ENCODE data around the gene CTNNA1. TPM values are rescaled to one million over a fixed set of nuclear protein-coding genes. Genes with fewer than 3 reads are reported as not detected.

Gene CTNNA1
- total RNA-seq, 4 donors from 2014 or later: 140 to 752 (median 389) TPM

DNA sequence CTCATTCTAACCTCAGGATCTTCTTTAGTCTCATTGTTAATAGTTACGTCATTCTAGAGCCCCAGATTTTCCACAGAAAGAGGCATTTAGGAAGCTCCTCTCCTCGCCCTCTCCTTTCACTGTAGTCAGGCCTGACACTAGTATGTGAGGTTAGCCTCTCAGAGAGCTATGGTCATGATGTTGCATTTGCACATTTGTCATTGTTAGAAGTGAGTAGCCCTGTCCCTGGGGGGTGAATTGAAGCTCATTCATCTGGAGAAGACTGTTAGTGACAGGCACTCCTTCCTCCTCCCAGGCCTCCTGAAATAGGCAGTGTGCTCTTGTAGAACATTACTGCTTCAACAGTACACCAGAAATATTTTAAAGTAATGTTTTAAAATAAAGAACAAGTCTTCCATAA, 148.5 kb downstream of the CTNNA1 start:
- H3K27me3 ChIP-seq: no peaks in the 10 kb centered on the region
- H3K9me3 ChIP-seq: no peaks in the 10 kb centered on the region
- H3K4me1 ChIP-seq: no peaks in the 10 kb centered on the region
- H3K36me3 ChIP-seq: no peaks in the 10 kb centered on the region
- no peak overlapping the region for H3K27ac ChIP-seq
- H3K4me3 ChIP-seq: no peak overlapping the region
- TF ChIP-seq, protein P1, sequence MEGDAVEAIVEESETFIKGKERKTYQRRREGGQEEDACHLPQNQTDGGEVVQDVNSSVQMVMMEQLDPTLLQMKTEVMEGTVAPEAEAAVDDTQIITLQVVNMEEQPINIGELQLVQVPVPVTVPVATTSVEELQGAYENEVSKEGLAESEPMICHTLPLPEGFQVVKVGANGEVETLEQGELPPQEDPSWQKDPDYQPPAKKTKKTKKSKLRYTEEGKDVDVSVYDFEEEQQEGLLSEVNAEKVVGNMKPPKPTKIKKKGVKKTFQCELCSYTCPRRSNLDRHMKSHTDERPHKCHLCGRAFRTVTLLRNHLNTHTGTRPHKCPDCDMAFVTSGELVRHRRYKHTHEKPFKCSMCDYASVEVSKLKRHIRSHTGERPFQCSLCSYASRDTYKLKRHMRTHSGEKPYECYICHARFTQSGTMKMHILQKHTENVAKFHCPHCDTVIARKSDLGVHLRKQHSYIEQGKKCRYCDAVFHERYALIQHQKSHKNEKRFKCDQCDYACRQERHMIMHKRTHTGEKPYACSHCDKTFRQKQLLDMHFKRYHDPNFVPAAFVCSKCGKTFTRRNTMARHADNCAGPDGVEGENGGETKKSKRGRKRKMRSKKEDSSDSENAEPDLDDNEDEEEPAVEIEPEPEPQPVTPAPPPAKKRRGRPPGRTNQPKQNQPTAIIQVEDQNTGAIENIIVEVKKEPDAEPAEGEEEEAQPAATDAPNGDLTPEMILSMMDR (IDR thresholded peaks at IDR 0.05): no peak
- TF ChIP-seq POLR2A (IDR thresholded peaks at IDR 0.05): no peak
- intact Hi-C loops (cut with DNase I; ENCODE audit: low total_unique reads): no loop called here
- DNase-seq: no peak

DNA sequence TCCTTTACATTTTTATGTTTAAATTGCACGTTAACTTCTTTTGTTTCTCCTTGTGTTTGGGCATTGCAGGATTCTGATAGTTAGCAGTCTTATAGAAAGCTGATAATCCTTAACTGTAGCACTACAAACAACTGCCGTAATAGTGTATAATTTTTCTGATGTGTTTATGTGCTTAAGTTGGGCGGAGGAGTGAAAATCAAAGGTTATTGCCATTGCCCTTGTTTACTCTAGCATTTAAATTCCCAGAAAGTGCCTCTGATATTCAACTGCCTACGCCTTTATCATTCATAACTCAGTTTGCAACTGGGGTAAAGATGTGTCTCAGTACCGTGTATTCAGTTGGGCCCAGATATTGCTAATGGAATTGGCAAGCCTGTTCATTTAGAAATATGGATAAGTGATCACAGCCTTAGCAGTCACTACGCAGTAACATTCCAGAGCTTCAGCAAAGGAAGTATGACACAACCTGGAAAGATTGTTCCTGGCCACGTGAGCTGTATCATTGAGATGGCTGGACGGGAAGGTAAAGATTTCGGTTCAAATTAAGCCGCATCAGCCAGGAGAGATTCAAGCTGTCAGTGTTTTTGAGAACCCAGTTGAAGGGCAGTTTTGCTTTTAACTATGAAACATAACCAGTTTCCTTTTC, 150.0 kb downstream of the CTNNA1 start:
- no peak for DNase-seq
- intact Hi-C loops (cut with DNase I; ENCODE audit: low total_unique reads): no loop called here
- Histone ChIP-seq H3K4me3 (no peak overlapping the region), H3K27ac (no peak overlapping the region), H3K27me3 (no peaks in the 10 kb centered on the region), H3K4me1 (no peaks in the 10 kb centered on the region), H3K36me3 (no peaks in the 10 kb centered on the region), H3K9me3 (no peaks in the 10 kb centered on the region)
- TF ChIP-seq POLR2A (IDR thresholded peaks at IDR 0.05): no peak
- TF ChIP-seq, protein P1 (IDR thresholded peaks at IDR 0.05): no peak

DNA sequence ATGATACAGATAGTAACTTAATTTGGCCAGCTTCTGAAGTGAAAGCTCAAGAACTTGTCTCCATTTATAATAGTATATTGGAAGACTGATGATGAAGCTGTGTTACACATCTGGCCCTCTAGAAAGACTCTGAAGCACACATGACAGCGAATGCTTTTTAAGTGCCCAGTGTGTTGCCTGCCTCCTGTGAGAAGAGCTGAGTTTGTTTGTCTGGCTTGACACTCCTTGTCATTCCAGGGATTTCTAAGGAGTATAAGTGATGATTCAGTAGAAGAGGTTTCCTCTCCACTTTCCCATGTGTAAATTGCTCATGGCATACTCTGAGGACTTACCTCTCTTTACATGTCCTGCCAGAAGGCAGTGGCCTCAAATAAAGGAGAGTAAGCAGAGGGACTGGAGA, 152.3 kb downstream of the CTNNA1 start:
- no peaks in the 10 kb centered on the region for H3K9me3 ChIP-seq
- no peak overlapping the region for H3K4me3 ChIP-seq
- no peaks in the 10 kb centered on the region for H3K36me3 ChIP-seq
- DNase-seq: no peak
- H3K27me3 ChIP-seq: no peaks in the 10 kb centered on the region
- TF ChIP-seq, protein P1 (IDR thresholded peaks at IDR 0.05): no peak
- TF ChIP-seq POLR2A (IDR thresholded peaks at IDR 0.05): no peak
- intact Hi-C loops (cut with DNase I; ENCODE audit: low total_unique reads): no loop called here
- H3K27ac ChIP-seq: no peak overlapping the region
- no peaks in the 10 kb centered on the region for H3K4me1 ChIP-seq

DNA sequence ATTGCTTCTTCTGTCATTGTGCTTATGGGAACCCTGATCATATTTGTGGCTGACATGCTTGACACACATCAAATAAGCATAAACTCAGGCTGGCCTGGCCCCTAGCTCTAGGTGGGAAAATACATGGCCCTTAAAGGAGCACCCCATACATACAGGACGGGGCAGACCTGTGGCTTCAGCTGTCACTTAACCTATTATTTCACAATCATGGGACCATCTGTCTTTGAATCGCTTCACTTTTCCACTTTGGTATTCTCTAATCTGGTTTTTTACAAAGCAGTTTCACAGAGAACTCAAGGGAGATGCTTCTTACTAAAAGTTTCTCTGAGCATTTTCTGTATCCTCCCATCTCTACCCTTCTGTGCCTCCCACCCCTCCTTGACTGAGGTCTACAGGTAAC, 156.5 kb downstream of the CTNNA1 start:
- TF ChIP-seq POLR2A (IDR thresholded peaks at IDR 0.05): no peak
- TF ChIP-seq, protein P1 (IDR thresholded peaks at IDR 0.05): no peak
- H3K36me3 ChIP-seq: no peaks in the 10 kb centered on the region
- no peaks in the 10 kb centered on the region for H3K9me3 ChIP-seq
- H3K4me3 ChIP-seq: no peak overlapping the region
- intact Hi-C loops (cut with DNase I; ENCODE audit: low total_unique reads): no loop called here
- no peaks in the 10 kb centered on the region for H3K27me3 ChIP-seq
- H3K27ac ChIP-seq: no peak overlapping the region
- DNase-seq: no peak
- H3K4me1 ChIP-seq: no peaks in the 10 kb centered on the region

DNA sequence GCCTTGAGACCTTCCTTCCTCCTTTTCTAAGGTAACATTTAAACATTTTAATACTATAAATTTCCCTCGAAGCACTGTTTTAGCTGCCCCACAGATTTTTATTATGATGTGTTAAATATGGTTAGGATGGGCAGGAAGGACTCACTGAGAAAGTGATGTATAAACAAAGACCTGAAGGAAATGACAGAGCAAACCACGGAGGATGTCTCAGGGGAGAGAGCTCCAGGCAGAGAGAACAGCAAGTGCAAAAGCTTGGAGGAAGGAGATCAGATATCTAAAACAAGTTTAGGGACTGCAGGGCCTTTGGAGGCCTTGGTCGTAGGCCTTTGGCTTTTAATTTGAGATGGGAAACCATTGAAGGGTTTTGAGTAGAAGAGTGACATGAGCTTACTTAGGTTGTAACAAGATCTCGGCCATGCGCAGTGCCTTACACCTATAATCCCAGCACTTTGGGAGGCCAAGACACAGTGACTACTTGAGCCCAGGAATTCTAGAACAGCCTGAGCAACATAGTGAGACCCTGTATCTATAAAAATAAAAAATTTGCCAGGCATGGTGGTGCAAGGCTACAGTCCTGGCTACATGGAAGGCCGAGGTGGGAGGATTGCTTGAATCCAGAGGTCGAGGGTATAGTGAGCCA, 157.4 kb downstream of the CTNNA1 start:
- no peak overlapping the region for H3K4me3 ChIP-seq
- DNase-seq: no peak
- TF ChIP-seq, protein P1 (IDR thresholded peaks at IDR 0.05): no peak
- no peak for TF ChIP-seq POLR2A (IDR thresholded peaks at IDR 0.05)
- no peaks in the 10 kb centered on the region for H3K4me1 ChIP-seq
- H3K9me3 ChIP-seq: no peaks in the 10 kb centered on the region
- H3K27me3 ChIP-seq: no peaks in the 10 kb centered on the region
- intact Hi-C loops (cut with DNase I; ENCODE audit: low total_unique reads): no loop called here
- H3K27ac ChIP-seq: no peak overlapping the region
- no peaks in the 10 kb centered on the region for H3K36me3 ChIP-seq
